GM04504 (cell line): Measurements from ENCODE around the gene USP31.

ENCODE experiments used
- DNase-seq: peaks from one replicate; pipeline ENCODE4 v3.0.0-alpha.2; 2012; ENCODE audit warnings: low read depth

Gene USP31

DNA sequence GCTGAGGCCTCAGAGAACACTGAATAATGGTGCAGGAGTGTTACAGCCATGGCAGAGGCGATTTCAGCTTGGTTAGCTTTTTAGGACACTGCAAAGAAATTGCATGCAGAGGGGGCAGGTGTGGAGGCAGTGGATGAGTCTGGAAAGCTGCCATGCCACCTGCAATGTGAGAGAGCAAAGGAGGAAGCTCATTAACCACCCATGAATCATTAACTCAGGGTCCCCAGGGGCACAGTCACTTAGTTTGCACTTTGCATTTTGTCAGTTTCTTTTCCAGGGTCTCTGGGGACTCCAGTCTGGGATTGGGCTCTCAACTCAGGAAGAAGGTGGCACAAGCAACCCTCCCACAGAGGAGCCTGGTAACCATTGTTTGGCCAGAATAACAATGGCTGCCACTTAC, 132.9 kb downstream of the USP31 start:
- no peak for DNase-seq

DNA sequence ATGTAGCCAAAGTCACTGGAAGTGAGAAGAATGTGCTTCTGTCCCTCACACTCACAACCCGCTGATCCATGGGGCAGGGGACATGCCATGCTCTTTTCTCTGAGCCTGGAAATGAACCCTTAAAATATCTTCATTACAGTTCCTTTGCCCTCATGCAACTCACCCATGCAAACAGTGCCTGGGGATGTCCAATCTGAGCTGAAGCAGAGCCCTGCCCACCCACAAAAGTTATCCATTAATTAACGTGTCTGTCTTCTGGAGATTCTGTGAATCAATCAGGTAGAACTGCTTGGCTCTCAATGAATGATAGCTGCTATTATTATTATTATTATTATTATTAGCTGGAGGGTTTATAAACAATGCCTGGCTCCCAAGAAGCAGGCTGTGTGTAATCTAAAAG, 133.7 kb downstream of the USP31 start:
- no peak for DNase-seq

DNA sequence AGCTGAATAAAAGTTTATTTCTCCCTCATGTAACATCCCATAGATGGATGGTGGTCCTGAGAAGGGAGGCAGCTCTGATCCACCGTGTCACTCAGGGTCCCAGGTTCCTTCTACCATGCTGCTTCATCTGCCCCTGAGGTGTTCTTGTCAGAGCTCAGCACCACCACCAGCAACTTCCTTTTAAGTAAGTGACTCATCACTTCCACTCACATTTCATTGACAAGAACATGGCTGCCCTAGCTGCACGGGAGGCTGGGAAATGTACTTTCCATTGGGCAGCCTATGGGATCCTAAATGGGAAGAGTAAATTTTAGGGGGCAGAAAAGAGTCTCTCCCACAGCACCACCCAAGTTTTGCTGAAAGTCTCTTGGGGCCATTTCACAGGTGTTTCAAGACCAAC, 134.7 kb downstream of the USP31 start:
- no peak for DNase-seq
